Measurements from ENCODE around the gene MDC1.

- TF ChIP-seq MXD4 (CRISPR knock-in tag; IDR thresholded peaks at IDR 0.05) (peak; percentile 89), CBX1 (IDR thresholded peaks at IDR 0.05; ENCODE audit: low read depth) (peak; percentile 99), CTCF (CRISPR knock-in tag; IDR thresholded peaks at IDR 0.05) (peak; percentile 67), ZNF234 (CRISPR knock-in tag; conservative IDR thresholded peaks at IDR 0.05) (no peak)
Observed at GRCh38 chr6:30744054-30744805, 27.1 kb upstream of the MDC1 start, which contains the start of gene IER3.

Measured in HepG2 (cell line).